Melanocyte of skin (primary cell): Measurements from ENCODE around the gene SULT1A4. TPM values are rescaled to one million over a fixed set of nuclear protein-coding genes. Genes with fewer than 3 reads are reported as not detected.

Source experiments
- small RNA-seq, 2 donors: library from RNA; depleted of rRNA; stranded (forward); fragments of <200 nt; gene quantifications; one replicate each; pipeline ENCODE3, GENCODE V24; 2012
- total RNA-seq, 2 donors: library from RNA; depleted of rRNA; stranded (reverse); fragments of >200 nt; gene quantifications; 2 replicates each; pipeline ENCODE4 v1.2.3, GENCODE V29; 2012

The SULT1A4 gene
- under 1 TPM; 0.67 to 0.69 TPM for total RNA-seq

DNA sequence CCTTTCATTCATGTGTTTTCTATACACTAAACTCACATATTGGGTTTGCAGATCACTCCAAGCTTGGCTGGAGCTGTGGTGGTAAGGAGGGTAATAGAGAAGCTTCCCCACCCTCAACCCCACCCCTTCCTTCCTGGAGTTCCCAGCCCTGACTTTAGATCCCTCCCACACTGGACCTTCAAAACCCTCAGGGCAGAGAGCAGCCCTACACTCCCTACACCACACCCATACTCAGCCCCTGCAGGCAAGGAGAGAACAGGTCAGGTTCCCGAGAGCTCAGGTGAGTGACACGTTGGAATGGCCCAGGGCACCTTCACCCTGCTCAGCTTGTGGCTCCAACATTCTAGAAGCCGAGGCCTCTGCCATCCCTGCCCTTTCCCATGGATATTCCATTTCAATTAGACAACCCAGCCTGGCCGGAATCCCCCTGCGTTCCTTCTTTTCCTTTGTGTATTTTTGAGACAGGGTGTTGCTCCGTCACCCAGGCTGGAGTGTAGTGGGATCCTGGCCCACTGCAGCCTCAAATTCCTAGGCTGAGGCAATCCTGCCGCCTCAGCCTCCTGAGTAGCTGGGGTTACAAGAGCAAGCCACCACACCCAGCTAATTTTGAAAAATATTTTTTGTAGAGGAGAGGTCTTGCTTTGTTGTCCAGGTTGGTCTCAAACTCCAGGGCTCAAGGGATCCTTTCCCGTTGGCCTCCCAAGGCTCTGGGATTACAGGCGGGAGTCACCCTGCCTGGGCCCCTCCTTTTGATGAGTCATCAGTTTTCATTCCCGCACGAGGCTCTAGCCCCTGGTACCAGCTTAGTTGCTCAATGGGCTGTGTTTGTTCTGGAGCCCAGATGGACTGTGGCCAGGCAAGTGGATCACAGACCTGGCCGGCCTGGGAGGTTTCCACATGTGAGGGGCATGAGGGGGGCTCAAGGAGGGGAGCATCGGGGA, at the start of gene SULT1A4:
SULT1A4 (plus strand) TSS at position 208 of the 941 bp plus-strand sequence. CDS start 1,473 bp downstream, outside the sequence.

DNA sequence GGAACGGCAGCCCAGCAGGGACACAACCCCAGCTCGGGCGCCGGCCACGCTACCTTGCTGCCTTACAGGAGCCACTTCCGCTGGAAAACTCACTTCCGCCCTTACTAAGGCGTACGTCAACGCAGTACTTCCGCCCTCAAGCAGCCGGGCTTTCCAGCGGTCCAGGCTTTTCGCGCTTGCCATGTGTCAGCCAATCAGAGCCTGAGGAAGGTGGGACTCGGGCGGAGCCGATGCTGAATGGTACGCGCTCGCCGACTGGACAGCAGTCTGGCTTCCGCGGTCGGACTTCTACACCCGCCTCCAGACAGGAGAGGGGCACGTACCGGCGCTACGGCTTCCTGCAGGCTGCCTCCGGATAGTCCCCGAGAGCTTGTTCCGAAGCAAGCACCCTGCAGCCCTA, 5.4 kb upstream of the SULT1A4 start, which contains the start of the genes BOLA2 and SLX1B:
BOLA2 (minus strand) TSS at position 83 of the 400 bp plus-strand sequence. CDS start 98 bp downstream, outside the sequence.
SLX1B (plus strand) TSS at position 265 of the 400 bp plus-strand sequence.

DNA sequence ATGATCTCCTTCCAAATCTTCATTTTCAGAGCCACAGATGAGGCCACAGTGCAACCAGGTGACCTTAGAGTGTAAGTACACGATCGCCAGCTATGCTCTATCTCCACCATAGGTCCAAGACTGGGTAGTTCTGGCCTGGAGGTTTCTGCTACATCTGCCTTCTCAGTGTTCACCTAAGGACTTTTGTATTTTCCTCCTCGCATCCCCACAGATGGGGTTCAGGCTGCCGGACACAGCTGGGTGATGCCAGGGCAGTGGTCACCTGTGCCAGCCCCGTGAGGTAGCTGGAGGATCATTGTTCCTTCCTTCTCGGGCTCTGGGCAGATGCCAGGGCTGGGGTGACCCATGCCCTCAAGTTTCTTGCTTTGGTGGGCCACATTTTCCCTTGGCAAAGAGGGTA, 46.6 kb downstream of the SULT1A4 start, which contains the start of gene NPIPB12:
NPIPB12 (minus strand) TSS at position 101 of the 400 bp plus-strand sequence.

Small RNA genes within 50 kb of the gene (small RNA-seq; reads per million reads assigned to genes)
- 0 reads per million in 2 donors for gene AC133555.2

Other genes starting within 250 kb of the SULT1A4 start
- not detected for gene NPIPB11, start 53.2 kb upstream of the SULT1A4 start, total RNA-seq
- 10 to 100 TPM; 20.3 to 41.0 TPM for gene BOLA2, start 5.6 kb upstream of the SULT1A4 start, total RNA-seq
- 10 to 100 TPM in 1 of 2 donors, 1 to 10 TPM in 1; 9.6 to 17.3 TPM for gene SLX1B, start 5.4 kb upstream of the SULT1A4 start, total RNA-seq
- gene NPIPB12, start 46.5 kb downstream of the SULT1A4 start, total RNA-seq: 10 to 100 TPM; 22.3 to 26.8 TPM
- not detected for gene SPN, start 203.3 kb downstream of the SULT1A4 start, total RNA-seq
- gene QPRT, start 219.3 kb downstream of the SULT1A4 start, total RNA-seq: 100 to 1,000 TPM; 137 to 148 TPM